Thymus (tissue), 11 donors: ENCODE data around the gene HOXC10. TPM values are rescaled to one million over a fixed set of nuclear protein-coding genes. Genes with fewer than 3 reads are reported as not detected.

Source experiments
- DNase-seq, 9 donors: peaks; one replicate each; pipeline ENCODE4 v3.0.0-alpha.2; 2013; ENCODE audit warnings: low spot score in 9 of 9, low read depth in 6 of 9, missing footprints in 1 of 9
- H3K27ac ChIP-seq, 2 donors: one replicate each; pipeline ENCODE4 v1.5.1; 2013; ENCODE audit warnings: control low read depth in 1 of 2, low read depth in 1 of 2, low read length in 1 of 2, mild to moderate bottlenecking in 1 of 2, moderate library complexity in 1 of 2
- H3K27me3 ChIP-seq, 2 donors: one replicate each; pipeline ENCODE4 v1.5.1; 2013; ENCODE audit warnings: low read length in 1 of 2; ENCODE audit not compliant: control insufficient read depth in 2 of 2, insufficient read depth in 1 of 2
- H3K36me3 ChIP-seq, 2 donors: one replicate each; pipeline ENCODE4 v1.5.1; 2013; ENCODE audit warnings: low read length in 1 of 2, mild to moderate bottlenecking in 1 of 2, moderate library complexity in 1 of 2; ENCODE audit not compliant: control insufficient read depth in 2 of 2, insufficient read depth in 2 of 2
- H3K4me1 ChIP-seq, 2 donors: one replicate each; pipeline ENCODE4 v1.5.1; 2013; ENCODE audit warnings: low read length in 2 of 2; ENCODE audit not compliant: control insufficient read depth in 2 of 2, insufficient read depth in 2 of 2
- H3K4me3 ChIP-seq, 2 donors: one replicate each; pipeline ENCODE4 v1.5.1; 2013; ENCODE audit warnings: low read length in 2 of 2, control low read depth in 1 of 2, mild to moderate bottlenecking in 1 of 2
- H3K9me3 ChIP-seq, 2 donors: one replicate each; pipeline ENCODE4 v1.5.1; 2013; ENCODE audit warnings: low read length in 1 of 2, mild to moderate bottlenecking in 1 of 2; ENCODE audit not compliant: control insufficient read depth in 2 of 2, insufficient read depth in 1 of 2
- WGBS: extraction: QIAGEN DNeasy Blood & Tissue Kit; methylation state at CpG from one replicate; pipeline ENCODE4 v1.1.7; 2013; 5-methylcytosine and 5-hydroxymethylcytosine counted together
- polyA plus RNA-seq: library from polyadenylated mRNA; stranded (reverse); fragments of 200-250 nt; gene quantifications from one replicate; pipeline ENCODE4 v1.2.3, GENCODE V29; 2013
- total RNA-seq: library from RNA; stranded (reverse); fragments of 120-200 nt; gene quantifications from one replicate; pipeline ENCODE4 v1.2.4, GENCODE V29; 2013
- donor health status: healthy.

Gene HOXC10
- total and polyA plus RNA-seq, 2 donors, result 0.14 TPM; not detected in 1

- H3K27me3 ChIP-seq, result peaks cover 79 to 100% of the 10 kb centered on the region in 2 donors
- peaks cover 0 to 12% of the 10 kb centered on the region in 2 donors for H3K4me1 ChIP-seq
- 4% methylated on average over 17 of the region's 17 CpGs for WGBS
- H3K27ac ChIP-seq, result no peak overlapping the region
- H3K36me3 ChIP-seq, result no peaks in the 10 kb centered on the region
- peak overlapping the region in 1 of 2 donors; percentile 44 for H3K4me3 ChIP-seq
- no peak for DNase-seq
- H3K9me3 ChIP-seq, result peaks cover 0 to 24% of the 10 kb centered on the region in 2 donors
These were observed 10.0 kb downstream of the HOXC10 start for GRCh38 chr12:53995002-53995377.

DNA sequence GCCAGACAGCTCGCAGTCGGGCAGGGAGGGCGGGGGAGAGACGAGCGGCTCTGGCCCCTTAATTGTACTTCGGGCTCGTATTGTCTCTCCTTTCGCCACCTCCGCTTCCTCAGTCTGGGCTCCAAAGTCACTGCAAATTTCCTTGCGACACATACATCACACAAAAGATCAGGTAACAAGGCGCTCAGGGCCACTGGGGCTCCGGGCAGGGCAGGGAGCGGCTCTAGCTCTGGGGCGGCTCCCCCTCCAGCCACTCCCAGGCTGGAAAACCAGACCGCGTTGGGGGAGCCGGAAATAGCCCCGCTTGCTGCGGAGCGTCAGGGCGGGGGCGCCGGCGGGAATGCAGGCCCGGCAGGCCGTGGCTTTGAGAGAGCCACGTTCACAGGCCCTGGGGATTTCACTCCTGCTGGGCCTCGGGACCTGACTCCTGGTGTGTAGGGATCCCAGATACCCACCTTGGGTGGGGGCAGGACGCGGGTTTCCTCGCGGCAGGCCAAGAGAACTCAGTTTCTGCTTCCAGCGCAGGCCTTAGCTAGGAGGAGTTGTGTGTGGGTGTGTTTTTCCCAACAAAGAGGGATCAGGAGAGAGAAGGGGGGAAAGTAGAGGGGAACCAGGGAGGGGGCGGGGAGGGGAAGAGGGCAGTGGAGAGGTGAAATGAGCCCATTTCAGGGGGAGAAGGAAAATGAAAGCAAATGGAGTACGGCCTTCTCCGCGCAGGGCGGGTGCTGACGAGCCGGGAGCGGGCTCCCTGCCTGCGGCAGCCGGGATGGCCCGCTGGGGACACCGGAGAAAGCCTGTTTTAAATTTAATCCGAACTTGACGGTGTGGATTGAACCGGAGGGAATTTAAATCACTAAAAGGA, 10.7 kb downstream of the HOXC10 start:
- no peak for DNase-seq
- 2% methylated on average over 48 of the region's 48 CpGs for WGBS
- Histone ChIP-seq H3K4me3 (peak overlapping the region in 1 of 2 donors; percentile 44), H3K27ac (no peak overlapping the region), H3K36me3 (no peaks in the 10 kb centered on the region), H3K27me3 (peaks cover 79 to 100% of the 10 kb centered on the region in 2 donors), H3K9me3 (peaks cover 0 to 24% of the 10 kb centered on the region in 2 donors), H3K4me1 (peaks cover 0 to 12% of the 10 kb centered on the region in 2 donors)

GRCh38 chr12:53996240-53997203, 11.6 kb downstream of the HOXC10 start:
- H3K27me3 ChIP-seq, result peaks cover 80 to 100% of the 10 kb centered on the region in 2 donors
- H3K9me3 ChIP-seq, result peaks cover 0 to 24% of the 10 kb centered on the region in 2 donors
- no peaks in the 10 kb centered on the region for H3K36me3 ChIP-seq
- 23% methylated on average over 29 of the region's 29 CpGs for WGBS
- H3K27ac ChIP-seq, result no peak overlapping the region
- peaks cover 0 to 12% of the 10 kb centered on the region in 2 donors for H3K4me1 ChIP-seq
- H3K4me3 ChIP-seq, result peak overlapping the region in 1 of 2 donors; percentile 44
- DNase-seq, result no peak

- no peak for DNase-seq
- H3K4me3 ChIP-seq, result no peak overlapping the region
- no peak overlapping the region for H3K27ac ChIP-seq
- H3K36me3 ChIP-seq, result no peaks in the 10 kb centered on the region
- H3K4me1 ChIP-seq, result peaks cover 0 to 12% of the 10 kb centered on the region in 2 donors
- H3K9me3 ChIP-seq, result peaks cover 0 to 21% of the 10 kb centered on the region in 2 donors
- 8% methylated on average over 35 of the region's 35 CpGs for WGBS
- H3K27me3 ChIP-seq, result peaks cover 81 to 100% of the 10 kb centered on the region in 2 donors
These were observed 12.5 kb downstream of the HOXC10 start for GRCh38 chr12:53997204-53998109.

- Histone ChIP-seq H3K36me3 (no peaks in the 10 kb centered on the region), H3K27ac (no peak overlapping the region), H3K9me3 (peaks cover 0 to 20% of the 10 kb centered on the region in 2 donors), H3K4me3 (no peak overlapping the region), H3K27me3 (peaks cover 77 to 100% of the 10 kb centered on the region in 2 donors), H3K4me1 (peaks cover 0 to 12% of the 10 kb centered on the region in 2 donors)
- 12% methylated on average over 11 of the region's 11 CpGs for WGBS
- DNase-seq, result no peak
These were observed 13.4 kb downstream of the HOXC10 start for GRCh38 chr12:53998110-53998899.

DNA sequence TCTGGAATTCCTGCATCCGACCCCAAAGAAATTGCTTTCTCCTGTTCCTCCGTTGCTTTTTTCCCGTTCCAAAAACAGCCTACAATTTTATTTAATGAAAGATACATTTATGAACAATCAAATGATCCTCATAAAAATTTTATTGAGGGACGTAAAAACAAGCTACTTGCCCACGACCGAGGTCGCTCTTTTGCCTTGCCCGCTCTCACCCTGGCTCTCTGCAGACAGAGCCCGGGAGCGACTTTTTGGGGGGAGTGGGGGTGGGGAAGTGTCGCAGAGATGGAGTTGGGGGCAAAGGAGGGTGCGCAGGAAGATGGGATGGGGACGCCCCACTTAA, 13.9 kb downstream of the HOXC10 start:
- 15% methylated on average over 13 of the region's 13 CpGs for WGBS
- H3K36me3 ChIP-seq, result no peaks in the 10 kb centered on the region
- H3K27ac ChIP-seq, result no peak overlapping the region
- H3K4me3 ChIP-seq, result no peak overlapping the region
- peaks cover 0 to 20% of the 10 kb centered on the region in 2 donors for H3K9me3 ChIP-seq
- no peak for DNase-seq
- peaks cover 78 to 100% of the 10 kb centered on the region in 2 donors for H3K27me3 ChIP-seq
- peaks cover 0 to 12% of the 10 kb centered on the region in 2 donors for H3K4me1 ChIP-seq

DNA sequence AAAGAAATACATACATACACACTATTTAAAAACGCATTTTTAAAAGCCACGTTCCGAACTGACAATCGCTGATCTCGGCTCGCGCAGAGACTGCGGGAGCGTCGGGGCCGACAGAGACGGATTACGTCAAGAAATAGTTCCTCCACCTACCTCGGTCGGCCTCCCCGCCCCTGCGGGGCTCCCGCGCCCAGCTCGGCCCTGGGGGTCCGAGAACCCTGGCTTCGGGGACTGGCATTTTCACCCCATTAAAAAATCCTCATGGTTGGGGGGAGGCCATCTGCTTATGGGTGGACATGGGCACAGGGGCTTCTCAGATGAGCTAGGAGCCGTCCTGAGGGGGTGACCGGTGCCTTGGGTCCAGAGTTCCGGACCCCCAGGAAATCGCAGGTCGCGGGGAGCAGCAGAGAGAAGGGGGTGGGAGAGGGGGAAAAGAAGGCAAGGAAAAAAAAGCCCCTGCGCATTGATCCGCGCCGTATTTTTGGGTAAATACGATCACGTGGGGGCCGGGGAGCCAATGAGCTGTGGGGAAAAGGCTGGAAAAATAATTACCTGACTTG, 14.7 kb downstream of the HOXC10 start:
- no peak for DNase-seq
- no peak overlapping the region for H3K4me3 ChIP-seq
- H3K4me1 ChIP-seq, result peaks cover 0 to 12% of the 10 kb centered on the region in 2 donors
- H3K9me3 ChIP-seq, result peaks cover 0 to 15% of the 10 kb centered on the region in 2 donors
- peaks cover 81 to 100% of the 10 kb centered on the region in 2 donors for H3K27me3 ChIP-seq
- WGBS, result 5% methylated on average over 35 of the region's 35 CpGs
- no peaks in the 10 kb centered on the region for H3K36me3 ChIP-seq
- no peak overlapping the region for H3K27ac ChIP-seq
